Subcutaneous abdominal adipose tissue (tissue), 5 donors: ENCODE measurements around the gene ISG20.

ENCODE experiments used
- H3K27ac ChIP-seq: one replicate; pipeline ENCODE4 v1.7.0; 2013; ENCODE audit warnings: low read depth, mild to moderate bottlenecking, inconsistent platforms, low read length, moderate library complexity
- H3K27me3 ChIP-seq, 5 donors: one replicate each; pipeline ENCODE4 v1.7.0; 2013; ENCODE audit warnings: low read length in 5 of 5, inconsistent platforms in 1 of 5; ENCODE audit not compliant: control insufficient read depth in 5 of 5, insufficient read depth in 4 of 5
- H3K36me3 ChIP-seq, 5 donors: one replicate each; pipeline ENCODE4 v1.7.0; 2013; ENCODE audit warnings: low read length in 5 of 5; ENCODE audit not compliant: control insufficient read depth in 5 of 5, insufficient read depth in 5 of 5
- H3K4me1 ChIP-seq, 5 donors: one replicate each; pipeline ENCODE4 v1.7.0; 2013; ENCODE audit warnings: low read length in 5 of 5, mild to moderate bottlenecking in 3 of 5, moderate library complexity in 1 of 5; ENCODE audit not compliant: control insufficient read depth in 5 of 5, insufficient read depth in 5 of 5
- H3K4me3 ChIP-seq, 5 donors: one replicate each; pipeline ENCODE4 v1.7.0; 2013; ENCODE audit warnings: low read length in 5 of 5, low read depth in 1 of 5
- H3K9ac ChIP-seq, 5 donors: one replicate each; pipeline ENCODE4 v1.7.0; 2013; ENCODE audit warnings: low read length in 5 of 5, mild to moderate bottlenecking in 4 of 5, moderate library complexity in 3 of 5
- H3K9me3 ChIP-seq, 5 donors: one replicate each; pipeline ENCODE4 v1.7.0; 2013; ENCODE audit warnings: low read length in 5 of 5; ENCODE audit not compliant: control insufficient read depth in 5 of 5
- donor health status: healthy.
- donor health status: healthy.
- donor health status: healthy.
- donor health status: healthy.
- donor health status: healthy.

Gene ISG20

GRCh38 chr15:88680241-88681001 lies 41.6 kb downstream of the ISG20 start:
- H3K27me3 ChIP-seq: peaks cover 0 to 7% (median 0%) of the 10 kb centered on the region in 5 donors

GRCh38 chr15:88681610-88682221 lies 42.9 kb downstream of the ISG20 start:
- Histone ChIP-seq H3K9ac (no peak overlapping the region), H3K36me3 (no peaks in the 10 kb centered on the region), H3K27me3 (peaks cover 0 to 10% (median 0%) of the 10 kb centered on the region in 5 donors), H3K4me3 (no peak overlapping the region), H3K4me1 (peaks cover 0 to 5% (median 0%) of the 10 kb centered on the region in 5 donors), H3K27ac (no peak overlapping the region), H3K9me3 (no peaks in the 10 kb centered on the region)

More at GRCh38 chr15:88680241-88681001, 41.6 kb downstream of the ISG20 start:
- Histone ChIP-seq H3K4me1 (peaks cover 0 to 5% (median 0%) of the 10 kb centered on the region in 5 donors), H3K36me3 (no peaks in the 10 kb centered on the region), H3K9me3 (no peaks in the 10 kb centered on the region), H3K9ac (no peak overlapping the region), H3K27ac (no peak overlapping the region), H3K4me3 (no peak overlapping the region)

GRCh38 chr15:88684345-88684744 lies 45.5 kb downstream of the ISG20 start:
- Histone ChIP-seq H3K9me3 (no peaks in the 10 kb centered on the region), H3K27ac (no peak overlapping the region), H3K9ac (no peak overlapping the region), H3K36me3 (no peaks in the 10 kb centered on the region), H3K27me3 (peaks cover 0 to 10% (median 0%) of the 10 kb centered on the region in 5 donors), H3K4me3 (no peak overlapping the region), H3K4me1 (peaks cover 0 to 5% (median 0%) of the 10 kb centered on the region in 5 donors)

- H3K9ac ChIP-seq: no peak overlapping the region
- H3K9me3 ChIP-seq: no peaks in the 10 kb centered on the region
- H3K27ac ChIP-seq: no peak overlapping the region
- peaks cover 0 to 6% (median 3%) of the 10 kb centered on the region in 5 donors for H3K27me3 ChIP-seq
- no peaks in the 10 kb centered on the region for H3K36me3 ChIP-seq
- H3K4me3 ChIP-seq: no peak overlapping the region
- peaks cover 0 to 5% (median 0%) of the 10 kb centered on the region in 5 donors for H3K4me1 ChIP-seq
These were observed 47.4 kb downstream of the ISG20 start for GRCh38 chr15:88686166-88686565.

GRCh38 chr15:88688394-88688933 lies 49.6 kb downstream of the ISG20 start:
- peaks cover 0 to 9% (median 4%) of the 10 kb centered on the region in 5 donors for H3K27me3 ChIP-seq
- H3K9ac ChIP-seq: no peak overlapping the region
- H3K27ac ChIP-seq: no peak overlapping the region
- H3K4me1 ChIP-seq: no peaks in the 10 kb centered on the region
- H3K9me3 ChIP-seq: no peaks in the 10 kb centered on the region
- no peak overlapping the region for H3K4me3 ChIP-seq
- no peaks in the 10 kb centered on the region for H3K36me3 ChIP-seq

GRCh38 chr15:88690331-88690730 lies 51.5 kb downstream of the ISG20 start:
- Histone ChIP-seq H3K27me3 (peaks cover 0 to 9% (median 4%) of the 10 kb centered on the region in 5 donors), H3K9ac (no peak overlapping the region), H3K4me1 (no peaks in the 10 kb centered on the region), H3K4me3 (no peak overlapping the region), H3K27ac (no peak overlapping the region), H3K9me3 (no peaks in the 10 kb centered on the region), H3K36me3 (no peaks in the 10 kb centered on the region)

- Histone ChIP-seq H3K36me3 (no peaks in the 10 kb centered on the region), H3K4me3 (no peak overlapping the region), H3K27ac (no peak overlapping the region), H3K4me1 (no peaks in the 10 kb centered on the region), H3K27me3 (peaks cover 0 to 13% (median 4%) of the 10 kb centered on the region in 5 donors), H3K9me3 (no peaks in the 10 kb centered on the region), H3K9ac (no peak overlapping the region)
These were observed 54.4 kb downstream of the ISG20 start for GRCh38 chr15:88693191-88693590.

GRCh38 chr15:88695101-88695500 lies 56.3 kb downstream of the ISG20 start:
- no peaks in the 10 kb centered on the region for H3K4me1 ChIP-seq
- H3K9ac ChIP-seq: no peak overlapping the region
- H3K27me3 ChIP-seq: peaks cover 0 to 9% (median 2%) of the 10 kb centered on the region in 5 donors
- no peak overlapping the region for H3K4me3 ChIP-seq
- no peak overlapping the region for H3K27ac ChIP-seq
- H3K9me3 ChIP-seq: no peaks in the 10 kb centered on the region
- no peaks in the 10 kb centered on the region for H3K36me3 ChIP-seq

GRCh38 chr15:88695691-88696251 lies 57.0 kb downstream of the ISG20 start:
- peaks cover 0 to 9% (median 2%) of the 10 kb centered on the region in 5 donors for H3K27me3 ChIP-seq
- no peaks in the 10 kb centered on the region for H3K36me3 ChIP-seq
- no peak overlapping the region for H3K27ac ChIP-seq
- no peak overlapping the region for H3K4me3 ChIP-seq
- no peak overlapping the region for H3K9ac ChIP-seq
- H3K4me1 ChIP-seq: no peaks in the 10 kb centered on the region
- H3K9me3 ChIP-seq: no peaks in the 10 kb centered on the region

GRCh38 chr15:88696254-88696653 lies 57.4 kb downstream of the ISG20 start:
- Histone ChIP-seq H3K27ac (no peak overlapping the region), H3K4me1 (no peaks in the 10 kb centered on the region), H3K36me3 (no peaks in the 10 kb centered on the region), H3K9ac (no peak overlapping the region), H3K4me3 (no peak overlapping the region), H3K27me3 (peaks cover 0 to 7% (median 2%) of the 10 kb centered on the region in 5 donors), H3K9me3 (no peaks in the 10 kb centered on the region)
